MV-4-11 (cell line): ENCODE measurements around the gene KRT8.

ENCODE experiments used
- DNase-seq: peaks from one replicate; lab custom pipeline; 2025; lab: John Stamatoyannopoulos, UW

KRT8 gene

DNA sequence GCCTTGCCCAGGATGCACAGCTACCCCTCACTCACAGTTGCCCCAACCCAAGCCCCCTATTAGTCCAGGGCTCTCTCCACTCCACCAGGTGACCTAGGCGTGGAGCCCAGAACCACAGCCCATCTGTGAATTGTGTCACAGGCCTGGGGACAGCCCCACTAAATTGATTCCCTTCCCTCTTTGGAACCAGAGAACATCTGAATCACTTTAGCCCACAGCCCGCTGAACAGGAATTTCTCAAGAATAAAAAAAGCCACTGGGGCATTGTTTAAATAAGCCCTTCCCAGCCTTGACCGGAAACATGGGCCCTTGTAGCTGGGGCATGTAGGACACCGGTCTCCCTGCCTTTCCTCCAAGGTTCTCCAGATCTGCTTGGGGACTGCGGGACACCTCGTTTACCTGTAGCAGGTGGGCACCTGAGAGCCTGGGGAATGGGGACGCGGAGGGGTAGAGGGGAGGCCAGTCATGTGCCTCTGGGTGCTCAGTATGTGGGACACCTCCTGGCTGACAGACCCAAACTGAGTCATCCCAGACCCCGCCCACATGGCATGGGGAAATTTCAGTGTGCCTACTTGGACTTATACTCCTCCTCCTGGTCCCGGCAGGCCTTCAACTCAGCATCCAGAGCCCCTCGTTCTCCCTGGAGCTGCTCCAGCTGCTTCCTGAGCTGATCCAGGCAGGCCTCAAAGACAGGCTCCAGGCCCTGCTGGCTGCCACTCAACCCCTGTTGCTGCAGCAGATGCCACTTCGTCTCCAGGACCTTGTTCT is 57.4 kb downstream of the KRT8 start:
- no peak for DNase-seq
